ENCODE data around the gene MAML1.
A peak's percentile ranks its signal among the peaks of the same experiment; 100 is the strongest.

MAML1 gene

DNA sequence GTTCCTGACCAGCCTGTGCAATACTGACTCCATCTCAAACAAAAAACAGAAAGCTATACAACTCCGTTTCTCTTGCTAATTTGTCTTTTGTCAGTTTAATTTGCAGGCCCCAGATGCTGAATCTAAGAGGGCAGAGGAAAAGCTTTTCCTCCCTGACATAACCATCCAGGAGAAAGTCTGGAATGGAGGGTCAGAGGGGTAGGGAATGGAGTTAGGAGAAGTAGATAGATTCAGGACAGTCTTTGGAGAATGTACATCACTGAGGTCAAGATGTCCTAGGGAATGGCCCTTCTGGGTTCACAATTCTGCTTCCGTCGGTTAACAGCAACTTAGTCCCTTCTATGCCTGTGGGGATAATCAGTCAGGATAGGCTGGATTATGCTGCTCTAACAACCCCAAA, 81.5 kb downstream of the MAML1 start:
- TF ChIP-seq, protein P1, sequence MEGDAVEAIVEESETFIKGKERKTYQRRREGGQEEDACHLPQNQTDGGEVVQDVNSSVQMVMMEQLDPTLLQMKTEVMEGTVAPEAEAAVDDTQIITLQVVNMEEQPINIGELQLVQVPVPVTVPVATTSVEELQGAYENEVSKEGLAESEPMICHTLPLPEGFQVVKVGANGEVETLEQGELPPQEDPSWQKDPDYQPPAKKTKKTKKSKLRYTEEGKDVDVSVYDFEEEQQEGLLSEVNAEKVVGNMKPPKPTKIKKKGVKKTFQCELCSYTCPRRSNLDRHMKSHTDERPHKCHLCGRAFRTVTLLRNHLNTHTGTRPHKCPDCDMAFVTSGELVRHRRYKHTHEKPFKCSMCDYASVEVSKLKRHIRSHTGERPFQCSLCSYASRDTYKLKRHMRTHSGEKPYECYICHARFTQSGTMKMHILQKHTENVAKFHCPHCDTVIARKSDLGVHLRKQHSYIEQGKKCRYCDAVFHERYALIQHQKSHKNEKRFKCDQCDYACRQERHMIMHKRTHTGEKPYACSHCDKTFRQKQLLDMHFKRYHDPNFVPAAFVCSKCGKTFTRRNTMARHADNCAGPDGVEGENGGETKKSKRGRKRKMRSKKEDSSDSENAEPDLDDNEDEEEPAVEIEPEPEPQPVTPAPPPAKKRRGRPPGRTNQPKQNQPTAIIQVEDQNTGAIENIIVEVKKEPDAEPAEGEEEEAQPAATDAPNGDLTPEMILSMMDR (IDR thresholded peaks at IDR 0.05; ENCODE audit: control extremely low read depth, extremely low read depth, low read depth, missing control alignments), result no peak
- ChIA-PET POLR2A (no interaction called here), CTCF (interaction anchor here (1.5 to 1.7 kb wide), 3 partner anchors 12 to 136 kb away, joined by 4 to 5 read pairs (median 4); no protein-coding TSS in a partner anchor)
- no peak for DNase-seq (ENCODE audit: extremely low spot score)

DNA sequence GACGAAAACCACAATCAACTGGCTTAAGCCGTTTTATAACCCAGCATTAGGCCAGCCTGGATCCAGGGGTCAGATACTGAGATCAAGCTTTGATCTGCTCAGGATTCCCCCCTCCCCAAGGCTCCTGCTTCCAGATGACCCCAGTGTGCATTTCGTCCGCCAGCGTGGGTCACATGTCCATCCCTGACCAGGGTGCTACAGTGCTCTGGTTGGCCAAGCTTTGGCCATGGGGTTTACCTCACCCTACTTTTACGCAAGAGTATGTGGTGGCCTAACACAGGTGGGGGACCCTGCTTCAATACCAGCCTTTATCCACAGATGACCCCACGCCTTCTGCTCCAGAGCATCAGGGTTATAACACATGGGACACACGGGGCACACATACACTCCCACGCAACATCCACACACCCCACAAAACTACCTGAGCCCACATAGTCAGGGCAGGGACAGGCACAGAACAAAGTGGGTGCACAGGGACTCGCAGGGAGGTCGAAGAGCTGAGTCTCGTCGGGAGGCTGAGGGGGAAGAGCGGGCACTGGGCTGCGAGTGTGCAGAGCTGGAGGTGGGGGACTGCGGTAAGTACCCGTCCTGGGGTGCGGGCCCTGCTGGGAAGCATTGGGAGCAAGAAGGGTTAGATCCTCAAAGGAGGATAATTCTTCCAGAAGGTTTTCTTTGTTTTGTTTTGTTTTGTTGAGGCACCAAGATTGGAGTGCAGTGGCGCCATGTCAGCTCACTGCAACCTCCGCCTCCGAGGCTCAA, 83.0 kb downstream of the MAML1 start:
- POLR2A ChIA-PET, result no interaction called here
- TF ChIP-seq, protein P1 (IDR thresholded peaks at IDR 0.05; ENCODE audit: control extremely low read depth, extremely low read depth, low read depth, missing control alignments), result no peak
- CTCF ChIA-PET, result interaction anchor here (0.7 to 1.7 kb wide), 2 partner anchors 13 to 14 kb away, joined by 3 to 4 read pairs; no protein-coding TSS in a partner anchor
- DNase-seq (ENCODE audit: extremely low spot score), result no peak

DNA sequence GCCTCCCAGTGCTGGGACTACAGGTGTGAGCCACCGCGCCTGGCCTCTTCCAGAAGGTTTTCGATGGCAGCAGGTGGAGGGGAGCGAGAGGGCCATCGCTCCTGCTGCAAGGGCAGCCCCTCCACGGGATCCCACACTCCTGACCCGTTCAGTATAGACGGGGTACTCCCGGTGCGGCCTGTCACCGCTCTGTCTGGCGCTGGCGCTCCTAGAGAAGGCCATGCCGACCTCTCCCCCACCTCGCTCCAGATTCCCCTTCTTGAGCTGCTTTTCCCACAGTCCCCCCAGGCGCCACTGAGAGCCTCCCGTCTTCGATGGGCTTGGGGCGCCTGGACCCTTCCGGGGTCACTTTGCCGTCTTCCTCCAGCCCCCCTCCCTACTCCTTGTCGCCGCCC, 83.8 kb downstream of the MAML1 start:
- no peak for DNase-seq (ENCODE audit: extremely low spot score)
- TF ChIP-seq, protein P1 (IDR thresholded peaks at IDR 0.05; ENCODE audit: control extremely low read depth, extremely low read depth, low read depth, missing control alignments), result no peak
- ChIA-PET CTCF (interaction anchor here (0.7 kb wide), 1 partner anchor 14 kb away, joined by 3 read pairs; no protein-coding TSS in a partner anchor), POLR2A (no interaction called here)

DNA sequence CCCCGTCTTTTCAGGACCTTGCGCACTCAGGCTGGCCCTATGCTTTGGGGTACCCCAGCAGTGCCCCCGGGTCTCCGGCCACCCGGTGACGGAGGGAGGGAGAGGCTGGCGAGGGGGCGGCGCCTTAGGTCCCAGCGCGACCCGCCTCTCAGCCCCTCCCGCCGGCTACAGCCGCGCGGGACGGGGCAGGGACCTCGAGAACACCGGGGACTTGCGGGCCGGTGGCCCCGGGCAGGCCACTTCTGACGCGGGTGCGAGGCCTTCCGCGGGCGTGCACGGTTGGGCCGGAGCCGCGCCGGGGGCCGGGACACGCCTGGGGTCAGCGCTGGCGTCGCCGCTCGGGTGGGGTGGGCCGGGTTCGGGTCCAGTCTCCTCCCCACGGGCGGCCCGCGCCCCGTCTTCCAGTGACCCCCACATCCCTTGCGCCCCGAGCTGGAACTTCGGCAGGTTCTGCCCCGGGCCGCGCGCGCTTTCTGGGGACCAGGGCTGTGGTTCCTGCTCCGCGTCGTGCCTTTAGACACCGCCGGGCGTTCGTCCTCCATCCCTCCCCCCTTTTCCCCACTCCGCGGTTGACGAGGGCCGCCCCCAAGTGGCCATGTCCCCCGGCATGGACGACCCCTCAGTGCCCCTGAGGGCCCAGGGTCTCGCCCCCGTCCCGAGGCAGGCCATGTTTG, 84.3 kb downstream of the MAML1 start:
- CTCF ChIA-PET, result interaction anchor here (1.4 kb wide), 1 partner anchor 15 kb away, joined by 7 read pairs; no protein-coding TSS in a partner anchor
- DNase-seq (ENCODE audit: extremely low spot score), result peak; percentile 44
- POLR2A ChIA-PET, result no interaction called here
- TF ChIP-seq, protein P1 (IDR thresholded peaks at IDR 0.05; ENCODE audit: control extremely low read depth, extremely low read depth, low read depth, missing control alignments), result peak; percentile 33

DNA sequence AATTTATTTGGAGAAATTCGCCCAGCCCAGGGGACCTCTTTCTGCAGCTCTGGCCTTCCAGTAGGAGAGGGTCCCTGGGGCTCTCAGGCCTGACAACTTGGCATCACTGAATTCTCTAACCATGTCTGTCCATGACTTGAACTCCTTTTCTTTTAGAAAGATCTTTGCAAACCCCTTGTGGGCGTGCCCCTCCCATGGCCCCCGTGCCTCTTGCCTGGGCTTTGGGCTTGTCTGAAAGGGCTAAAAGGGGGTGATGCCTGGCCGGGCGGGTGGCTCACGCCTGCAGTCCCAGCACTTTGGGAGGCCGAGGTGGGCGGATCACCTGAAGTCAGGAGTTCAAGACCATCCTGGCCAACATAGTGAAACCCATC, 84.8 kb downstream of the MAML1 start:
- TF ChIP-seq, protein P1 (IDR thresholded peaks at IDR 0.05; ENCODE audit: control extremely low read depth, extremely low read depth, low read depth, missing control alignments), result no peak
- ChIA-PET POLR2A (interaction anchor here (0.7 kb wide), 1 partner anchor 67 kb away, joined by 3 read pairs; no protein-coding TSS in a partner anchor), CTCF (interaction anchor here (1.4 to 1.7 kb wide), 3 partner anchors 15 to 22 kb away, joined by 3 to 7 read pairs (median 4); no protein-coding TSS in a partner anchor)
- DNase-seq (ENCODE audit: extremely low spot score), result no peak

DNA sequence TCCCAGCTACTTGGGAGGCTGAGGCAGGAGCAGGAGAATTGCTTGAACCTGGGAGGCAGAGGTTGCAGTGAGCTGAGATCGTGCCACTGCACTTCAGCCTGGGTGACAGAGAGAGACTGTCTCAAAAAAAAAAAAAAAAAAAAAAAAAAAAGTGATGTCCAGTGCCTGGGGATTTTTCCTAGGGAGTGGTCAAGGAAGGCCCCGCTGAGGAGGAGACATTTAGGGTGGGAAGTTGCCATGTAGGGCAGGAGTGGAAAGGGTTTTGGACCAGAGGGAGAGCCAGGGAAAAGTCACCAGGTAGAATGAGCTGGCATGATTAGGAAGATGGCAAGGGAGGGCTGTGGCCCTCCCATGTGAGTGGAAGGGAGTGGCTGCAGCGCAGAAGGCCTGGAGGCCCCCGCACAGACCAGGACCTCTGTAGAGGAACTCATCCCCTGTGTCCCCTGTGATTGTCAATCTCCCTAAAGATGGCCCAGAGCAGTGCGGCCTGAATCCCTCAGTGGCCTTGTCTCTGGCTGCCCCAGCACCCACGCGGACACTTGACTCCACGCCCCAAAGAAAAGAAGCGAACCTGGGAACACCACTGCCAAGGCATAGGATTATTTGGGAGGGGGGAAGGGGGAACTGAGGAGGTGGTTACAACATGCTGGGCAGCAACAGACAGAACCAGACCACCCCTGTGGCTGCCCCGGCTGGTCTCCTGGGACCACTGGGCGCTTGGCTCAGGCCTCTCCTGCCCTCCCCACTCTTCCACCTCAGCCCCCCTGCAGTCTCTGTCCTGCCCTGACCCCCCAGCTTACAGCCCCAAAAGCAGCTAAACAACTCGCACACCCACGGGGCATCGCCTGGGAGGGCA, 85.5 kb downstream of the MAML1 start:
- DNase-seq (ENCODE audit: extremely low spot score), result no peak
- TF ChIP-seq, protein P1 (IDR thresholded peaks at IDR 0.05; ENCODE audit: control extremely low read depth, extremely low read depth, low read depth, missing control alignments), result no peak
- ChIA-PET CTCF (interaction anchor here (1.3 to 1.7 kb wide), 4 partner anchors 16 to 56 kb away, joined by 3 to 7 read pairs (median 4); no protein-coding TSS in a partner anchor), POLR2A (interaction anchor here (0.7 kb wide), 1 partner anchor 68 kb away, joined by 3 read pairs; no protein-coding TSS in a partner anchor)
